ENCODE measurements around the gene BDNF. TPM values are rescaled to one million over a fixed set of nuclear protein-coding genes. Genes with fewer than 3 reads are reported as not detected.

BDNF gene
- total RNA-seq, 1 donor from 2014 or later = 2.7 TPM

- Mint-ChIP-seq H3K36me3 (ENCODE audit: insufficient read depth) (no peaks in the 10 kb centered on the region), H3K9me3 (ENCODE audit: low read depth) (no peaks in the 10 kb centered on the region), H3K27me3 (peaks cover 29% of the 10 kb centered on the region), H3K27ac (no peak overlapping the region), H3K4me1 (ENCODE audit: low read depth) (peaks cover 12% of the 10 kb centered on the region), H3K4me3 (ENCODE audit: low read depth) (no peak overlapping the region)
- no peak for TF ChIP-seq CTCF (IDR thresholded peaks at IDR 0.05; ENCODE audit: unreplicated experiment)
- DNase-seq (ENCODE audit: low spot score, unreplicated experiment) = no peak
Measured at GRCh38 chr11:27627979-27628378, 72.3 kb downstream of the BDNF start.

- Mint-ChIP-seq H3K4me1 (ENCODE audit: low read depth) (peaks cover 13% of the 10 kb centered on the region), H3K36me3 (ENCODE audit: insufficient read depth) (no peaks in the 10 kb centered on the region), H3K27ac (no peak overlapping the region), H3K9me3 (ENCODE audit: low read depth) (no peaks in the 10 kb centered on the region), H3K4me3 (ENCODE audit: low read depth) (no peak overlapping the region), H3K27me3 (peaks cover 20% of the 10 kb centered on the region)
- no peak for TF ChIP-seq CTCF (IDR thresholded peaks at IDR 0.05; ENCODE audit: unreplicated experiment)
- no peak for DNase-seq (ENCODE audit: low spot score, unreplicated experiment)
Measured at GRCh38 chr11:27626938-27627586, 73.2 kb downstream of the BDNF start.

DNA sequence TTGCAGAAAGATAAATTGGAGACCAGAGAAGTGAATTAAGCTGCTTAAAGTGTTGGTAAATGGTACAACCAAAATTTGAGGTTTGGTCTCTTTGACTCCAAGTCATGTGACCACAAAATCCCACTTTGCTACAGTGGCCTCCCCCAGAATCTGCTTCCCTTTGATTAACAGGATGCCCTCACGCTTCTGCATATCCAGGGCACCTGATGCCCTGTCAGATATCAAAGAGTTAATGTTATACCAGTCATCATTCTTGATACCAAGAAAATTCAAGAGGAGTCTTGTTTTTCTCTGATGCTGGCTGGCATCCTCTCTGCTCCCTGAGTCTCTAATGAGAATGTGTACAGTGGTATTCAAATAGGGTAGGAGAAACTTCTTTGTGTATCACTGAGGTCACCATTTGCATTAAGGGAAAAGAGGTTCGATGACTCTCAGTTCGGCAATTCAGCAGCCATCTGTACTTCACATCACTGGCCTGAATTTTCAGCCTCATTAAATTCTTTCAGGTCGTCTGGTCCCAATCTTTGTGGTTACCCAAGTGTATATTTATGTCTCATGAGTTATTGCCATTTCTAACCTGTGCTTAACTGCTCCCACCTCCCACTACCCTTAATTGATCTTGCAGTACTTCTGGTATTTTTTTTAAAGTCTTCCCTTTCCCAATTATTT, 73.9 kb downstream of the BDNF start:
- no peak for TF ChIP-seq CTCF (IDR thresholded peaks at IDR 0.05; ENCODE audit: unreplicated experiment)
- Mint-ChIP-seq H3K4me1 (ENCODE audit: low read depth) (peaks cover 15% of the 10 kb centered on the region), H3K36me3 (ENCODE audit: insufficient read depth) (no peaks in the 10 kb centered on the region), H3K4me3 (ENCODE audit: low read depth) (no peak overlapping the region), H3K27me3 (peaks cover 16% of the 10 kb centered on the region), H3K9me3 (ENCODE audit: low read depth) (no peaks in the 10 kb centered on the region), H3K27ac (no peak overlapping the region)
- DNase-seq (ENCODE audit: low spot score, unreplicated experiment) = no peak

- Mint-ChIP-seq H3K27me3 (peaks cover 8% of the 10 kb centered on the region), H3K9me3 (ENCODE audit: low read depth) (no peaks in the 10 kb centered on the region), H3K4me1 (ENCODE audit: low read depth) (peaks cover 15% of the 10 kb centered on the region), H3K36me3 (ENCODE audit: insufficient read depth) (no peaks in the 10 kb centered on the region), H3K4me3 (ENCODE audit: low read depth) (no peak overlapping the region), H3K27ac (no peak overlapping the region)
- no peak for TF ChIP-seq CTCF (IDR thresholded peaks at IDR 0.05; ENCODE audit: unreplicated experiment)
- no peak for DNase-seq (ENCODE audit: low spot score, unreplicated experiment)
Measured at GRCh38 chr11:27625347-27625912, 74.8 kb downstream of the BDNF start.

- Mint-ChIP-seq H3K4me1 (ENCODE audit: low read depth) (peaks cover 15% of the 10 kb centered on the region), H3K27me3 (peaks cover 6% of the 10 kb centered on the region), H3K9me3 (ENCODE audit: low read depth) (no peaks in the 10 kb centered on the region), H3K36me3 (ENCODE audit: insufficient read depth) (no peaks in the 10 kb centered on the region), H3K27ac (no peak overlapping the region), H3K4me3 (ENCODE audit: low read depth) (no peak overlapping the region)
- no peak for TF ChIP-seq CTCF (IDR thresholded peaks at IDR 0.05; ENCODE audit: unreplicated experiment)
- no peak for DNase-seq (ENCODE audit: low spot score, unreplicated experiment)
Measured at GRCh38 chr11:27623945-27624523, 76.2 kb downstream of the BDNF start.

All from progenitor cell of endocrine pancreas (in vitro differentiated cells).